H1 (cell line): ENCODE data around the gene PTMA. TPM values are rescaled to one million over a fixed set of nuclear protein-coding genes. Genes with fewer than 3 reads are reported as not detected.
A peak's percentile ranks its signal among the peaks of the same experiment; 100 is the strongest.

ENCODE experiments used
- CHD1 ChIP-seq: IDR thresholded peaks from 2 replicates; pipeline ENCODE4 v1.6.1; 2012; ENCODE audit warnings: low read depth, low read length, improper control_type of control experiment
- E2F6 ChIP-seq: IDR thresholded peaks from 2 replicates; pipeline ENCODE4 v1.6.1; 2012; ENCODE audit warnings: inconsistent platforms
- JUN ChIP-seq: IDR thresholded peaks from 2 replicates; pipeline ENCODE4 v1.6.1; 2011; ENCODE audit warnings: low read depth, mild to moderate bottlenecking, improper control_type of control experiment, low read length
- JUND ChIP-seq: IDR thresholded peaks from 2 replicates; pipeline ENCODE4 v1.6.1; 2011; ENCODE audit warnings: mild to moderate bottlenecking, improper control_type of control experiment, low read length
- KDM4A ChIP-seq: IDR thresholded peaks from one replicate; pipeline ENCODE4 v1.7.1; 2012; ENCODE audit warnings: low read depth, mild to moderate bottlenecking, moderate library complexity, low read length, inconsistent platforms; ENCODE audit not compliant: severe bottlenecking
- POLR2AphosphoS5 ChIP-seq: IDR thresholded peaks from 2 replicates; pipeline ENCODE4 v1.6.1; 2011; ENCODE audit warnings: low read depth, low read length
- POU5F1 ChIP-seq: IDR thresholded peaks from 2 replicates; pipeline ENCODE4 v1.6.1; 2011; ENCODE audit warnings: low read depth, mild to moderate bottlenecking, low read length, moderate library complexity
- SP2 ChIP-seq: IDR thresholded peaks from 2 replicates; pipeline ENCODE4 v1.6.1; 2012; ENCODE audit warnings: mild to moderate bottlenecking, low read length, inconsistent platforms
- TBP ChIP-seq: IDR thresholded peaks from 2 replicates; pipeline ENCODE4 v1.6.1; 2011; ENCODE audit warnings: low read depth, low read length, improper control_type of control experiment
- polyA plus RNA-seq, 7 experiments: library from polyadenylated mRNA; depleted of rRNA in 3 of 7; stranded (reverse) in 5 of 7; unstranded in 2 of 7; fragments of >200 nt in 5 of 7; fragments of 200-250 nt in 2 of 7; gene quantifications; 1 replicate in 5 of 7; 2 replicates in 1 of 7; 4 replicates in 1 of 7; pipeline versions ENCODE4 v1.2.1 to v1.2.3, GENCODE V29; 2011 to 2013; ENCODE audit warnings: missing spikeins in 2 of 7, mixed read lengths in 2 of 7
- total RNA-seq: library from RNA; stranded (reverse); fragmentation: NEBNext Ultra II Directional; extraction: Animal tissue kit (Norgen Biotek cat#: 25700); gene quantifications from 2 replicates; pipeline ENCODE4 v1.2.1, GENCODE V29; 2021
- TF ChIP-seq, protein P1 (sequence below): fragments of 300-600 bp; sonication (generic); IDR thresholded peaks from 2 replicates; pipeline ENCODE4 v1.7.1; 2012; ENCODE audit warnings: low read length, moderate library complexity, mild to moderate bottlenecking, inconsistent platforms; ENCODE audit not compliant: insufficient replicate concordance

Gene PTMA
- total and polyA plus RNA-seq, 2 of the 8 experiments (the other 6 are each of a cell fraction or from before 2014, with no cell fraction given) = 683 to 2,680 TPM

DNA sequence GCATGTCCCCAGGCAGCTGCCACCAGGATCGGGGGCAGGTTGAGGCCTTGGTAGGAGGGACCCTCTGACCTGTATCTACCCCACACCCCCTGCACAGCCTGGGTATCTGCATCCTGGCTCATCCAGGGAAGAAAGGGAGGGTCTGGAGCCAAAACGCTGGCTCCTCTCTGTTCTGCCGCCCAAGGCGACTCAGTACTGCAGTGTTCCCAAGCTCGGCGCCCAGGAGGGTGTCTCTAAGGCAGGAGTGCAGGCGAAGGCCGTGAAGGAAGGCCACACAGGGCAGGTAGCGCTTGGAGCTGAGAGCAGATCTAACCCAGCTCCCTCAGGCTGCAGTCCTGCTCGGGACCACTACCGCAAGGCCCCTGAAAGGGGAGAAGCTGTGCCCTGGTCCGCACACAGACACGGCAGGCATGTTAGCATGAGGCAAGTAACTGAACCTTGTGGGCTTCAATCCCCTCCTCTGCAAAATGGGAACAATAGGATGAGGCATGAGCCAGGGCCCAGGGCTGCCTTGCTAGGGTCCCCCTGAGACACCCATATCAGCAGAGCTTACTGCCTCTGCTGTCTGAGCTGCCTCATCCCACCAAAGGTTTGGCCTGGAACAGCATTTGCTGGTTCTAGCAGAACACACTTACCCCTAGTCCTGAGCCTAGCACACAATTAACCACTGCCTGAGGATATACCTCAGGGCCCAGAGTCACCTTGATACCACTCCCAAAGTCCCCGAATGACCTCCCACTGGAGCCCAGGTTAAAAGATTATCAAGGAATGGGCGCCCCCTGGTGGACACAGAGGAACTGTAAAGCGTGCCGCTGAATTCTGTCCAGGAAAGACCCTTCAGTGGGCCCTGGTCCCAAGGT, 6.5 kb downstream of the PTMA start (continued):
- TF ChIP-seq JUND (no peak), POU5F1 (no peak), TBP (peak; percentile 42; the same call in 1 of the 2 replicates), E2F6 (no peak; the same call in 1 of the 2 replicates), JUN (no peak), KDM4A (no peak), CHD1 (no peak), POLR2AphosphoS5 (peak; percentile 83), SP2 (no peak)
- TF ChIP-seq, protein P1, sequence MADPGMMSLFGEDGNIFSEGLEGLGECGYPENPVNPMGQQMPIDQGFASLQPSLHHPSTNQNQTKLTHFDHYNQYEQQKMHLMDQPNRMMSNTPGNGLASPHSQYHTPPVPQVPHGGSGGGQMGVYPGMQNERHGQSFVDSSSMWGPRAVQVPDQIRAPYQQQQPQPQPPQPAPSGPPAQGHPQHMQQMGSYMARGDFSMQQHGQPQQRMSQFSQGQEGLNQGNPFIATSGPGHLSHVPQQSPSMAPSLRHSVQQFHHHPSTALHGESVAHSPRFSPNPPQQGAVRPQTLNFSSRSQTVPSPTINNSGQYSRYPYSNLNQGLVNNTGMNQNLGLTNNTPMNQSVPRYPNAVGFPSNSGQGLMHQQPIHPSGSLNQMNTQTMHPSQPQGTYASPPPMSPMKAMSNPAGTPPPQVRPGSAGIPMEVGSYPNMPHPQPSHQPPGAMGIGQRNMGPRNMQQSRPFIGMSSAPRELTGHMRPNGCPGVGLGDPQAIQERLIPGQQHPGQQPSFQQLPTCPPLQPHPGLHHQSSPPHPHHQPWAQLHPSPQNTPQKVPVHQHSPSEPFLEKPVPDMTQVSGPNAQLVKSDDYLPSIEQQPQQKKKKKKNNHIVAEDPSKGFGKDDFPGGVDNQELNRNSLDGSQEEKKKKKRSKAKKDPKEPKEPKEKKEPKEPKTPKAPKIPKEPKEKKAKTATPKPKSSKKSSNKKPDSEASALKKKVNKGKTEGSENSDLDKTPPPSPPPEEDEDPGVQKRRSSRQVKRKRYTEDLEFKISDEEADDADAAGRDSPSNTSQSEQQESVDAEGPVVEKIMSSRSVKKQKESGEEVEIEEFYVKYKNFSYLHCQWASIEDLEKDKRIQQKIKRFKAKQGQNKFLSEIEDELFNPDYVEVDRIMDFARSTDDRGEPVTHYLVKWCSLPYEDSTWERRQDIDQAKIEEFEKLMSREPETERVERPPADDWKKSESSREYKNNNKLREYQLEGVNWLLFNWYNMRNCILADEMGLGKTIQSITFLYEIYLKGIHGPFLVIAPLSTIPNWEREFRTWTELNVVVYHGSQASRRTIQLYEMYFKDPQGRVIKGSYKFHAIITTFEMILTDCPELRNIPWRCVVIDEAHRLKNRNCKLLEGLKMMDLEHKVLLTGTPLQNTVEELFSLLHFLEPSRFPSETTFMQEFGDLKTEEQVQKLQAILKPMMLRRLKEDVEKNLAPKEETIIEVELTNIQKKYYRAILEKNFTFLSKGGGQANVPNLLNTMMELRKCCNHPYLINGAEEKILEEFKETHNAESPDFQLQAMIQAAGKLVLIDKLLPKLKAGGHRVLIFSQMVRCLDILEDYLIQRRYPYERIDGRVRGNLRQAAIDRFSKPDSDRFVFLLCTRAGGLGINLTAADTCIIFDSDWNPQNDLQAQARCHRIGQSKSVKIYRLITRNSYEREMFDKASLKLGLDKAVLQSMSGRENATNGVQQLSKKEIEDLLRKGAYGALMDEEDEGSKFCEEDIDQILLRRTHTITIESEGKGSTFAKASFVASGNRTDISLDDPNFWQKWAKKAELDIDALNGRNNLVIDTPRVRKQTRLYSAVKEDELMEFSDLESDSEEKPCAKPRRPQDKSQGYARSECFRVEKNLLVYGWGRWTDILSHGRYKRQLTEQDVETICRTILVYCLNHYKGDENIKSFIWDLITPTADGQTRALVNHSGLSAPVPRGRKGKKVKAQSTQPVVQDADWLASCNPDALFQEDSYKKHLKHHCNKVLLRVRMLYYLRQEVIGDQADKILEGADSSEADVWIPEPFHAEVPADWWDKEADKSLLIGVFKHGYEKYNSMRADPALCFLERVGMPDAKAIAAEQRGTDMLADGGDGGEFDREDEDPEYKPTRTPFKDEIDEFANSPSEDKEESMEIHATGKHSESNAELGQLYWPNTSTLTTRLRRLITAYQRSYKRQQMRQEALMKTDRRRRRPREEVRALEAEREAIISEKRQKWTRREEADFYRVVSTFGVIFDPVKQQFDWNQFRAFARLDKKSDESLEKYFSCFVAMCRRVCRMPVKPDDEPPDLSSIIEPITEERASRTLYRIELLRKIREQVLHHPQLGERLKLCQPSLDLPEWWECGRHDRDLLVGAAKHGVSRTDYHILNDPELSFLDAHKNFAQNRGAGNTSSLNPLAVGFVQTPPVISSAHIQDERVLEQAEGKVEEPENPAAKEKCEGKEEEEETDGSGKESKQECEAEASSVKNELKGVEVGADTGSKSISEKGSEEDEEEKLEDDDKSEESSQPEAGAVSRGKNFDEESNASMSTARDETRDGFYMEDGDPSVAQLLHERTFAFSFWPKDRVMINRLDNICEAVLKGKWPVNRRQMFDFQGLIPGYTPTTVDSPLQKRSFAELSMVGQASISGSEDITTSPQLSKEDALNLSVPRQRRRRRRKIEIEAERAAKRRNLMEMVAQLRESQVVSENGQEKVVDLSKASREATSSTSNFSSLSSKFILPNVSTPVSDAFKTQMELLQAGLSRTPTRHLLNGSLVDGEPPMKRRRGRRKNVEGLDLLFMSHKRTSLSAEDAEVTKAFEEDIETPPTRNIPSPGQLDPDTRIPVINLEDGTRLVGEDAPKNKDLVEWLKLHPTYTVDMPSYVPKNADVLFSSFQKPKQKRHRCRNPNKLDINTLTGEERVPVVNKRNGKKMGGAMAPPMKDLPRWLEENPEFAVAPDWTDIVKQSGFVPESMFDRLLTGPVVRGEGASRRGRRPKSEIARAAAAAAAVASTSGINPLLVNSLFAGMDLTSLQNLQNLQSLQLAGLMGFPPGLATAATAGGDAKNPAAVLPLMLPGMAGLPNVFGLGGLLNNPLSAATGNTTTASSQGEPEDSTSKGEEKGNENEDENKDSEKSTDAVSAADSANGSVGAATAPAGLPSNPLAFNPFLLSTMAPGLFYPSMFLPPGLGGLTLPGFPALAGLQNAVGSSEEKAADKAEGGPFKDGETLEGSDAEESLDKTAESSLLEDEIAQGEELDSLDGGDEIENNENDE = no peak
